ENCODE data around the gene MAP3K2. TPM values are rescaled to one million over a fixed set of nuclear protein-coding genes. Genes with fewer than 3 reads are reported as not detected.
A peak's percentile ranks its signal among the peaks of the same experiment; 100 is the strongest.

The MAP3K2 gene
- total RNA-seq, 6 experiments from 2014 or later = 38.5 to 44.2 (median 40.1) TPM

GRCh38 chr2:127275789-127276188 lies 112.0 kb downstream of the MAP3K2 start:
- H3K27ac Mint-ChIP-seq = no peak overlapping the region; the same call in 1 of the 2 replicates
- no peaks in the 10 kb centered on the region for H3K4me1 Mint-ChIP-seq (ENCODE audit: low read depth)
- peaks cover 22% of the 10 kb centered on the region for H3K36me3 Mint-ChIP-seq (ENCODE audit: low read depth)
- H3K27me3 Mint-ChIP-seq (ENCODE audit: insufficient read depth) = no peaks in the 10 kb centered on the region; the same call in 1 of the 2 replicates
- no peaks in the 10 kb centered on the region for H3K9me3 Mint-ChIP-seq
- DNase-seq = no peak
- H3K4me3 Mint-ChIP-seq = no peak overlapping the region
- no peak for TF ChIP-seq CTCF (IDR thresholded peaks at IDR 0.05)

DNA sequence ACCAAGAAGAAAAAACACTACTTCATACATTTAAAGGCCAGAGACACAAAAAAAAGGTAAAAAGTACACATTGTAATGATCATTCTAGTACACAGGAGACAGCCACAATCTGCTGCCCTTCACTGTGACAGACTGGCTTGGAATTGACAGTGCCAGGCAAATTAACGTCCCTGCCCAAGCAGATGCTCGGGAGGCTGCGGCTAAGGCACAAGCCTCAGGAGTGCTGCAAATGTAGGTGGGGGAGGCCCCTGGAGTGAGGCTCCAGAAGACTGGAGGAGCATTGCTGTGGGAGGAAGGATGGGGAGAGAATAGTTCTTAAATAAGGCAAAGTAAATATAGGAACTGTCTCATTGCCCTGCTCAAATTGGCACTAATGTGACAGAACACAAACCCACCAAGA lies 112.4 kb downstream of the MAP3K2 start:
- H3K4me1 Mint-ChIP-seq (ENCODE audit: low read depth) = no peaks in the 10 kb centered on the region
- no peaks in the 10 kb centered on the region for H3K9me3 Mint-ChIP-seq
- TF ChIP-seq CTCF (IDR thresholded peaks at IDR 0.05) = no peak
- H3K27ac Mint-ChIP-seq = no peak overlapping the region; the same call in 1 of the 2 replicates
- H3K27me3 Mint-ChIP-seq (ENCODE audit: insufficient read depth) = no peaks in the 10 kb centered on the region; the same call in 1 of the 2 replicates
- H3K4me3 Mint-ChIP-seq = no peak overlapping the region
- no peak for DNase-seq
- peaks cover 27% of the 10 kb centered on the region for H3K36me3 Mint-ChIP-seq (ENCODE audit: low read depth)

DNA sequence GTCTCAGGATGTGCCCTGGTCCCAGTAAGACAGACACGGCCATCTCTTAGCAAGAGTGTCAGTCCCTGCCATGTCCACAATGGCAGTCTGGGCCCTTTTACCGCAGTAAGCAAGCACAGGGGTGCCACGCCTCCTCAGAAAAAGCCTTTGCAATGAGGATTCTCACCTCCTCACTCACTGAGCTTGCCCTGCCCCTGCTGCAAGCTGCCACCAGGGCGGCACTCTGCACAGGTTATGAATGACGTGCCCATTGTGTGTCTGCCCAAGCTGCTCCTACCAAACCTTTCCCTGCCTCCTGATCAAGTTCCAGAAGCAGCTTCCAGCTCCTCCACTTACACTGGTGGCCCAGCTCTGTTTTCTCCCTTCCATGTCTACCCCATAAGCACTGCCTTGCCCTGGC lies 117.1 kb downstream of the MAP3K2 start:
- Mint-ChIP-seq H3K27ac (no peak overlapping the region), H3K9me3 (no peaks in the 10 kb centered on the region), H3K27me3 (ENCODE audit: insufficient read depth) (no peaks in the 10 kb centered on the region; the same call in 1 of the 2 replicates), H3K4me3 (no peak overlapping the region), H3K36me3 (ENCODE audit: low read depth) (peaks cover 56% of the 10 kb centered on the region), H3K4me1 (ENCODE audit: low read depth) (no peaks in the 10 kb centered on the region)
- no peak for DNase-seq
- peak; percentile 56 for TF ChIP-seq CTCF (IDR thresholded peaks at IDR 0.05)

- TF ChIP-seq CTCF (IDR thresholded peaks at IDR 0.05) = no peak
- Mint-ChIP-seq H3K4me1 (ENCODE audit: low read depth) (no peaks in the 10 kb centered on the region), H3K27ac (no peak overlapping the region), H3K36me3 (ENCODE audit: low read depth) (peaks cover 40% of the 10 kb centered on the region), H3K9me3 (no peaks in the 10 kb centered on the region), H3K4me3 (no peak overlapping the region), H3K27me3 (ENCODE audit: insufficient read depth) (peaks cover 2% of the 10 kb centered on the region; the same call in 1 of the 2 replicates)
- no peak for DNase-seq
Measured at GRCh38 chr2:127261804-127262406, 125.9 kb downstream of the MAP3K2 start.

- no peak for DNase-seq
- TF ChIP-seq CTCF (IDR thresholded peaks at IDR 0.05) = no peak
- Mint-ChIP-seq H3K27me3 (ENCODE audit: insufficient read depth) (peaks cover 2% of the 10 kb centered on the region; the same call in 1 of the 2 replicates), H3K9me3 (no peaks in the 10 kb centered on the region), H3K27ac (no peak overlapping the region), H3K36me3 (ENCODE audit: low read depth) (peaks cover 38% of the 10 kb centered on the region), H3K4me1 (ENCODE audit: low read depth) (peaks cover 14% of the 10 kb centered on the region), H3K4me3 (no peak overlapping the region)
Measured at GRCh38 chr2:127259355-127259754, 128.4 kb downstream of the MAP3K2 start.
